Common myeloid progenitor, CD34-positive (primary cell): ENCODE measurements around the gene AKR1B15.
A peak's percentile ranks its signal among the peaks of the same experiment; 100 is the strongest.

Source experiments
- CTCF ChIA-PET: fragments of 350-600 bp; sonication (Branson Sonifier 250); formaldehyde crosslinking; loops from one replicate; lab custom pipeline; 2021; ENCODE audit warnings: antibody characterized with exemption; lab: Charles Lee
- POLR2A ChIA-PET: fragments of 350-600 bp; sonication (Branson Sonifier 250); formaldehyde crosslinking; loops from one replicate; lab custom pipeline; 2021; ENCODE audit warnings: antibody characterized with exemption; lab: Charles Lee
- DNase-seq, 3 donors: peaks; one replicate each; pipeline versions ENCODE4 v3.0.0 to v3.0.0-alpha.2; 2013
- H3K27ac ChIP-seq, 2 experiments: 1 replicate in 1 of 2; 2 replicates in 1 of 2; pipeline ENCODE4 v1.7.0; 2013; ENCODE audit warnings: inconsistent platforms in 2 of 2, low read length in 2 of 2, mild to moderate bottlenecking in 2 of 2, low read depth in 1 of 2, moderate library complexity in 1 of 2; ENCODE audit not compliant: severe bottlenecking in 2 of 2, insufficient read depth in 1 of 2, poor library complexity in 1 of 2
- H3K27me3 ChIP-seq, 5 experiments: replicated peaks in 2 of 5; 1 replicate in 3 of 5; 2 replicates in 2 of 5; pipeline versions ENCODE4 v1.6.1 to v1.7.0; 2013; ENCODE audit warnings: low read length in 4 of 5, mild to moderate bottlenecking in 2 of 5, moderate library complexity in 2 of 5, inconsistent platforms in 1 of 5; ENCODE audit not compliant: insufficient read depth in 5 of 5, control insufficient read depth in 4 of 5
- H3K36me3 ChIP-seq, 4 experiments: 1 replicate in 2 of 4; 2 replicates in 2 of 4; pipeline versions ENCODE4 v1.6.1 to v1.7.0; 2013; ENCODE audit warnings: low read length in 3 of 4, control low read depth in 1 of 4, mild to moderate bottlenecking in 1 of 4; ENCODE audit not compliant: control insufficient read depth in 4 of 4, insufficient read depth in 4 of 4
- H3K4me1 ChIP-seq, 4 experiments: 1 replicate in 3 of 4; 2 replicates in 1 of 4; pipeline versions ENCODE4 v1.6.1 to v1.7.1; 2013; ENCODE audit warnings: low read length in 3 of 4, mild to moderate bottlenecking in 3 of 4, control low read depth in 1 of 4, inconsistent platforms in 1 of 4, moderate library complexity in 1 of 4; ENCODE audit not compliant: control insufficient read depth in 4 of 4, insufficient read depth in 4 of 4; ENCODE audit errors: control extremely low read depth in 1 of 4
- H3K4me3 ChIP-seq, 7 experiments: 1 replicate in 4 of 7; 2 replicates in 3 of 7; pipeline versions ENCODE4 v1.5.1 to v1.7.0; 2013; ENCODE audit warnings: mild to moderate bottlenecking in 7 of 7, low read length in 6 of 7, moderate library complexity in 6 of 7, inconsistent platforms in 2 of 7, low read depth in 2 of 7, control low read depth in 1 of 7; ENCODE audit not compliant: insufficient read depth in 4 of 7, control insufficient read depth in 1 of 7; ENCODE audit errors: extremely low read depth in 1 of 7
- H3K9me3 ChIP-seq, 5 experiments: 1 replicate in 4 of 5; 2 replicates in 1 of 5; pipeline versions ENCODE4 v1.6.1 to v1.7.1; 2013; ENCODE audit warnings: low read length in 4 of 5, mild to moderate bottlenecking in 2 of 5, inconsistent platforms in 1 of 5, low read depth in 1 of 5, moderate library complexity in 1 of 5; ENCODE audit not compliant: control insufficient read depth in 4 of 5, insufficient read depth in 2 of 5; ENCODE audit errors: control extremely low read depth in 1 of 5
- WGBS: methylation state at CpG from one replicate; pipeline ENCODE4 v1.1.5; 2013; ENCODE audit not compliant: insufficient coverage; 5-methylcytosine and 5-hydroxymethylcytosine counted together

Gene AKR1B15

GRCh38 chr7:134546955-134547354 lies 2.0 kb upstream of the AKR1B15 start:
- H3K9me3 ChIP-seq, result no peaks in the 10 kb centered on the region
- H3K4me3 ChIP-seq, result no peak overlapping the region
- H3K4me1 ChIP-seq, result peaks cover 0 to 4% (median 0%) of the 10 kb centered on the region in 4 experiments
- H3K36me3 ChIP-seq, result no peaks in the 10 kb centered on the region
- POLR2A ChIA-PET, result no interaction called here
- no CpG with 5 or more reads among the region's 1 CpG for WGBS
- H3K27me3 ChIP-seq, result peaks cover 0 to 5% (median 0%) of the 10 kb centered on the region in 5 experiments
- CTCF ChIA-PET, result interaction anchor here (0.6 to 4.1 kb wide), 12 partner anchors 11 to 154 kb away, joined by 3 to 22 read pairs (median 5); partner anchors contain the start of genes AKR1B1 and AKR1B10
- DNase-seq, result no peak
- H3K27ac ChIP-seq, result no peak overlapping the region

- Histone ChIP-seq H3K9me3 (no peaks in the 10 kb centered on the region), H3K4me3 (peak overlapping the region in 2 of 7 experiments; percentile 34 to 43), H3K36me3 (no peaks in the 10 kb centered on the region), H3K27ac (no peak overlapping the region), H3K4me1 (peaks cover 0 to 4% (median 0%) of the 10 kb centered on the region in 4 experiments), H3K27me3 (peaks cover 0 to 5% (median 0%) of the 10 kb centered on the region in 5 experiments)
- 7% methylated on average over 8 of the region's 16 CpGs for WGBS
- ChIA-PET POLR2A (interaction anchor here (1.1 kb wide), 1 partner anchor 16 kb away, joined by 3 read pairs; no protein-coding TSS in a partner anchor), CTCF (interaction anchor here (0.6 to 4.1 kb wide), 15 partner anchors 10 to 154 kb away, joined by 3 to 22 read pairs (median 4); partner anchors contain the start of genes AKR1B1 and AKR1B10)
- peak; percentile 45 to 68 (median 65) for DNase-seq
These were observed 1.4 kb upstream of the AKR1B15 start for GRCh38 chr7:134547397-134548054.

- H3K36me3 ChIP-seq, result no peaks in the 10 kb centered on the region
- no peak for DNase-seq
- H3K9me3 ChIP-seq, result no peaks in the 10 kb centered on the region
- peaks cover 0 to 2% (median 0%) of the 10 kb centered on the region in 5 experiments for H3K27me3 ChIP-seq
- no peak overlapping the region for H3K27ac ChIP-seq
- peaks cover 0 to 4% (median 0%) of the 10 kb centered on the region in 4 experiments for H3K4me1 ChIP-seq
- ChIA-PET POLR2A (no interaction called here), CTCF (interaction anchor here (1.3 to 4.1 kb wide), 4 partner anchors 9 to 119 kb away, joined by 3 to 22 read pairs (median 8); no protein-coding TSS in a partner anchor)
- no peak overlapping the region for H3K4me3 ChIP-seq
- WGBS, result 95% methylated on average over 5 of the region's 8 CpGs
These were observed 456 bp downstream of the AKR1B15 start for GRCh38 chr7:134549366-134549765.

GRCh38 chr7:134552105-134552504 lies 3.2 kb downstream of the AKR1B15 start:
- 96% methylated on average over 7 of the region's 7 CpGs for WGBS
- ChIA-PET POLR2A (no interaction called here), CTCF (no interaction called here)
- Histone ChIP-seq H3K27ac (no peak overlapping the region), H3K36me3 (no peaks in the 10 kb centered on the region), H3K27me3 (peaks cover 0 to 2% (median 0%) of the 10 kb centered on the region in 5 experiments), H3K9me3 (no peaks in the 10 kb centered on the region), H3K4me1 (peaks cover 0 to 4% (median 0%) of the 10 kb centered on the region in 4 experiments), H3K4me3 (no peak overlapping the region)
- no peak for DNase-seq

GRCh38 chr7:134553976-134554375 lies 5.1 kb downstream of the AKR1B15 start:
- WGBS, result 94% methylated on average over 3 of the region's 4 CpGs
- Histone ChIP-seq H3K27me3 (peaks cover 0 to 2% (median 0%) of the 10 kb centered on the region in 5 experiments), H3K36me3 (no peaks in the 10 kb centered on the region), H3K4me1 (no peaks in the 10 kb centered on the region), H3K27ac (no peak overlapping the region), H3K9me3 (no peaks in the 10 kb centered on the region), H3K4me3 (no peak overlapping the region)
- no peak for DNase-seq
- POLR2A ChIA-PET, result no interaction called here
- CTCF ChIA-PET, result interaction anchor here (1.3 kb wide), 1 partner anchor 122 kb away, joined by 5 read pairs; no protein-coding TSS in a partner anchor

- H3K9me3 ChIP-seq, result no peaks in the 10 kb centered on the region
- POLR2A ChIA-PET, result no interaction called here
- peaks cover 0 to 2% (median 0%) of the 10 kb centered on the region in 5 experiments for H3K27me3 ChIP-seq
- CTCF ChIA-PET, result interaction anchor here (1.3 kb wide), 1 partner anchor 122 kb away, joined by 5 read pairs; no protein-coding TSS in a partner anchor
- H3K27ac ChIP-seq, result no peak overlapping the region
- no peak overlapping the region for H3K4me3 ChIP-seq
- no peaks in the 10 kb centered on the region for H3K4me1 ChIP-seq
- WGBS, result 100% methylated on average over 7 of the region's 7 CpGs
- H3K36me3 ChIP-seq, result no peaks in the 10 kb centered on the region
- DNase-seq, result no peak
These were observed 5.6 kb downstream of the AKR1B15 start for GRCh38 chr7:134554417-134554966.
